GM19328 (cell line): ENCODE results near the gene KLHL33.

Source experiments
- ATAC-seq: cut with Tn5 transposase; IDR thresholded peaks from one replicate; pipeline ENCODE4 v1.9.1; 2021; ENCODE audit warnings: mild to moderate bottlenecking, moderate library complexity; ENCODE audit not compliant: unreplicated experiment

KLHL33 gene

GRCh38 chr14:20380681-20381080 lies 55.3 kb downstream of the KLHL33 start:
- no peak for ATAC-seq

- no peak for ATAC-seq
These were observed 56.2 kb downstream of the KLHL33 start for GRCh38 chr14:20379743-20380142.

GRCh38 chr14:20377171-20377570 lies 58.8 kb downstream of the KLHL33 start:
- ATAC-seq = no peak

GRCh38 chr14:20376071-20376588 lies 59.8 kb downstream of the KLHL33 start:
- no peak for ATAC-seq
